Panc1 (cell line): ENCODE results near the gene PAXIP1. TPM values are rescaled to one million over a fixed set of nuclear protein-coding genes. Genes with fewer than 3 reads are reported as not detected.
A peak's percentile ranks its signal among the peaks of the same experiment; 100 is the strongest.

Source experiments
- ATAC-seq: fragments of 200-7000 bp; cut with Tn5 transposase; 2 replicates; pipeline ENCODE4 v1.9.1; 2020; ENCODE audit warnings: mild to moderate bottlenecking, moderate library complexity
- BruUV-seq: library from RNA; stranded (reverse); fragments of 400-500 nt; replicated peaks from 2 replicates; lab custom pipeline; 2021; lab: Mats Ljungman, UMichigan
- CTCF ChIA-PET: fragments of 300-600 bp; sonication (Branson Sonifier 250); formaldehyde crosslinking; loops from one replicate; lab custom pipeline; 2022; ENCODE audit warnings: antibody characterized with exemption; lab: Charles Lee
- POLR2A ChIA-PET: fragments of 300-600 bp; sonication (Branson Sonifier 250); formaldehyde crosslinking; loops from one replicate; lab custom pipeline; 2022; ENCODE audit warnings: antibody characterized with exemption; lab: Charles Lee
- DNase-seq: peaks from one replicate; pipeline ENCODE4 v3.0.0-alpha.2; 2010; ENCODE audit warnings: low read depth, low spot score
- H3K27ac ChIP-seq: 2 replicates; pipeline ENCODE4 v1.5.1; 2011; ENCODE audit warnings: mild to moderate bottlenecking, low read length, inconsistent platforms
- H3K27me3 ChIP-seq: fragments of 200-500 bp; sonication (Bioruptor generic); 2 replicates; pipeline ENCODE4 v1.6.0; 2014; ENCODE audit warnings: low read length, inconsistent platforms; ENCODE audit not compliant: control insufficient read depth, insufficient read depth
- H3K36me3 ChIP-seq: fragments of 200-500 bp; sonication (Bioruptor generic); 2 replicates; pipeline ENCODE4 v1.5.1; 2014; ENCODE audit warnings: inconsistent platforms, mild to moderate bottlenecking, low read length, moderate library complexity; ENCODE audit not compliant: control insufficient read depth, insufficient read depth
- H3K4me1 ChIP-seq: 2 replicates; pipeline ENCODE4 v1.5.1; 2011; ENCODE audit warnings: inconsistent platforms, mild to moderate bottlenecking, low read length, moderate library complexity; ENCODE audit not compliant: control insufficient read depth, insufficient read depth
- H3K4me3 ChIP-seq, 2 experiments: 2 replicates each; pipeline ENCODE4 v1.5.1; 2011 to 2012; ENCODE audit warnings: low read depth in 2 of 2, low read length in 2 of 2, mild to moderate bottlenecking in 2 of 2, inconsistent platforms in 1 of 2, moderate library complexity in 1 of 2
- H3K9me3 ChIP-seq: fragments of 200-500 bp; sonication (Bioruptor generic); 2 replicates; pipeline ENCODE4 v1.5.1; 2014; ENCODE audit warnings: low read depth, mild to moderate bottlenecking, inconsistent platforms, low read length, moderate library complexity; ENCODE audit not compliant: control insufficient read depth, insufficient read depth
- CTCF ChIP-seq: fragments of 450-650 bp; IDR thresholded peaks from 2 replicates; pipeline ENCODE4 v1.5.1; 2017; ENCODE audit warnings: mild to moderate bottlenecking
- POLR2AphosphoS5 ChIP-seq: IDR thresholded peaks from 2 replicates; pipeline ENCODE4 v1.6.1; 2012; ENCODE audit warnings: mild to moderate bottlenecking, low read depth, low read length, moderate library complexity
- REST ChIP-seq, 2 experiments: IDR thresholded peaks; 2 replicates each; pipeline ENCODE4 v1.6.1; 2011 to 2012; ENCODE audit warnings: low read depth in 2 of 2, control low read depth in 1 of 2, low read length in 1 of 2, mild to moderate bottlenecking in 1 of 2, moderate library complexity in 1 of 2; ENCODE audit not compliant: insufficient read depth in 1 of 2
- SIN3A ChIP-seq: IDR thresholded peaks from 2 replicates; pipeline ENCODE4 v1.6.1; 2012; ENCODE audit warnings: low read depth, mild to moderate bottlenecking, low read length, moderate library complexity, borderline replicate concordance; ENCODE audit not compliant: insufficient read depth
- TCF7L2 ChIP-seq: IDR thresholded peaks from 2 replicates; pipeline ENCODE4 v1.6.1; 2011; ENCODE audit warnings: mild to moderate bottlenecking, low read depth, low read length, inconsistent platforms
- in situ Hi-C: cut with HindIII; loops from 2 replicates; pipeline ENCODE4 v1.10.0; 2016; ENCODE audit warnings: low sequenced_read_pairs, low pct_unique_long_range_greater_than_20kb
- intact Hi-C: fragments of 100-400 bp; cut with micrococcal nuclease; formaldehyde crosslinking; loops from one replicate; pipeline ENCODE4 v1.10.0; 2022; ENCODE audit not compliant: unreplicated experiment
- total RNA-seq: library from RNA; stranded (reverse); gene quantifications from one replicate; pipeline ENCODE4 v1.2.1, GENCODE V29; 2021; ENCODE audit not compliant: unreplicated experiment

Gene PAXIP1
- total RNA-seq, 1 experiment from 2014 or later = 27.3 TPM

GRCh38 chr7:154914308-154914995 lies 88.5 kb downstream of the PAXIP1 start:
- Histone ChIP-seq H3K4me3 (no peak overlapping the region), H3K27me3 (no peaks in the 10 kb centered on the region), H3K27ac (no peak overlapping the region), H3K4me1 (no peaks in the 10 kb centered on the region; the same call in 1 of the 2 replicates), H3K9me3 (no peaks in the 10 kb centered on the region), H3K36me3 (no peaks in the 10 kb centered on the region)
- TF ChIP-seq CTCF = no peak
- no peak for TF ChIP-seq TCF7L2
- no peak for TF ChIP-seq REST (IDR thresholded peaks at IDR 0.05; ENCODE audit: insufficient read depth in 1 of 2, low read depth in 2 of 2, low read length in 1 of 2)
- TF ChIP-seq SIN3A = no peak
- no peak for TF ChIP-seq POLR2AphosphoS5
- ATAC-seq (peak; percentile 10; the same call in 1 of the 2 replicates), DNase-seq (no peak)
- in situ Hi-C loops (no loop called here), intact Hi-C loops (no loop called here)
- ChIA-PET CTCF (no interaction called here), POLR2A (no interaction called here)
- BruUV-seq = no TSS peak

GRCh38 chr7:154913638-154914307 lies 89.2 kb downstream of the PAXIP1 start:
- DNase-seq (peak; percentile 57), ATAC-seq (peak; percentile 98)
- Histone ChIP-seq H3K36me3 (no peaks in the 10 kb centered on the region), H3K27ac (no peak overlapping the region), H3K4me3 (no peak overlapping the region), H3K27me3 (no peaks in the 10 kb centered on the region), H3K9me3 (no peaks in the 10 kb centered on the region), H3K4me1 (no peaks in the 10 kb centered on the region; the same call in 1 of the 2 replicates)
- in situ Hi-C loops (no loop called here), intact Hi-C loops (no loop called here)
- TF ChIP-seq CTCF = peak; percentile 93
- no peak for TF ChIP-seq POLR2AphosphoS5
- ChIA-PET POLR2A (no interaction called here), CTCF (no interaction called here)
- no TSS peak for BruUV-seq
